NCI-H2196 (cell line): ENCODE results near the gene ACBD6.
A peak's percentile ranks its signal among the peaks of the same experiment; 100 is the strongest.

Experiments
- DNase-seq: peaks from one replicate; lab custom pipeline; 2025; ENCODE audit not compliant: unreplicated experiment; lab: John Stamatoyannopoulos, UW

Gene ACBD6

DNA sequence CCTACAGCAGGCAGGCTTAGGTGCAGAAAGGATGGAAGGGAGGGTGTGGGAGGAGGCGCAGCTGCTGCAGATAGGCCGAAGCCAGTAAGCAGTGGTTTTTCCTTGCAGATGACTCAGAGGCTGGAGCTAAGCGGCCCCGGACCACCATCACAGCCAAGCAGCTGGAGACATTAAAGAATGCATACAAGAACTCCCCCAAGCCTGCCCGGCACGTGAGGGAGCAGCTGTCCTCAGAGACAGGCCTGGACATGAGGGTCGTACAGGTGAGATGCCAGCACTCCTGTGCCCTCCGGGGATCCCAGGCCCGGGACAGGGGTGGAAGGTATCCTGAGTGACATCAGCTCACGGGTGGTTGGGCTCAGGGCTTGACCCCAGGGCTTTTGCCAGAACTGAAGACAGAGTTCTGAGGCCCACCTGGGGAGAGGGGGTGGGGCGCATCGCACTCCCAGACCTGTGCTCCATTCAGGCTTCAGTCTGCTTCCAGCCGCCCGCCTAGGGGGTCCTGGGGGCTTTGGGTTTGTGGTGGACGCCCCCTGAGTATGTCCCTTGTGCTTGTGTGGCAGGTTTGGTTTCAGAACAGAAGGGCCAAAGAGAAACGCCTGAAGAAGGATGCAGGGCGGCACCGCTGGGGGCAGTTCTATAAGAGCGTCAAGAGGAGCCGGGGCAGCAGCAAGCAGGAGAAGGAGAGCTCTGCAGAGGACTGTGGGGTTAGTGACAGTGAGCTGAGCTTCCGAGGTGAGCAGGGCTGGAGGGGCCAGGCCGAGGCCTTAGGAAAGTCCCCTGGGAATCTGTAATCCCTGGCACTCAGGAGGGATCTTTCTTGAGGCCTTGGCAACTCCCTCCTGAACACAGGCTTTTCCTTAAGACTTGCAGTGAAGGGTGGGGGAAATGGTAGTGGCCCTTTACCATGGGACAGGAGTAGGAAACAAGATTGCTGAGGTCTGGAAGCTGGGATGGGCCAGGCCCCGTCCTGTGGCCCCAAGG lies 230.8 kb downstream of the ACBD6 start:
- no peak for DNase-seq

- DNase-seq = no peak
Observed at GRCh38 chr1:180270530-180271271, 231.7 kb downstream of the ACBD6 start.

GRCh38 chr1:180269645-180270529 lies 232.5 kb downstream of the ACBD6 start:
- DNase-seq = peak; percentile 15

GRCh38 chr1:180268556-180269075 lies 233.8 kb downstream of the ACBD6 start:
- DNase-seq = no peak

DNA sequence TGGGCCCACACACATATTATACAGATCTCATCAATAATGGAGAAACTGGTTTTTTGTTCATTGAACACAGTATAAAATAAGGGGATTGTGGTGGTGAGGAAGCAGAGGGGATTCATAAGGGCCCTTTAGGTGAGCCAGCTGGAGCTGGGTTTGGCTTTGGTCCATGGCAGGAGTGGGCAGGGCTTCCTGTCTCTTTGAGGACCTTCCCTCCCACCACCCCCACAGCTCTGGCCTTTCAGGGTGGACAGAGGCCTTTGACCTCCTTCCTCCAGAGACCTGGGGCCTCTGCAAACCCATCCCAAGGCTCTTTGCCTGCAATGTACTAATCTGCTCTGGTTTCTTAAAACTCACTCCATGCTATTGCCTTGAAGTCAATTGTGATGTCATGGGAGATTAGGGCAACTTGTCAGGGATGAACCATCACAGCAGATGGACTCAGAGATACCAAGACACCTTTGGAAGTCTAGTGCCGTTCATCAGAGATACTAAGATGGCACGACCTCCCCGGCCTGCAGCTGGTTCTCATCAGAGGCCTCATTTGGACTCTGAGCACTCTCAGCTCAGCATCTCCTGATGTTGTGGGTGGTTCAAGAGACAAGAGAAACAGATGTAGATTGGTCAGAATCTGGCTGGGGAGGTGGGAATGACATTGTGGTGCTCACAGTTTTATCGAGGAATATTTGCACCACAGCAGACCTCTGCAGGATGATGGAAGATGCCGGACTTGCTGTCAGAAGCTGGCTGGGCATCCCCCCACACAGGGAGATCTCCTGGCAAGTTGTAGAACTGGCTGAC lies 234.4 kb downstream of the ACBD6 start:
- DNase-seq = no peak

DNA sequence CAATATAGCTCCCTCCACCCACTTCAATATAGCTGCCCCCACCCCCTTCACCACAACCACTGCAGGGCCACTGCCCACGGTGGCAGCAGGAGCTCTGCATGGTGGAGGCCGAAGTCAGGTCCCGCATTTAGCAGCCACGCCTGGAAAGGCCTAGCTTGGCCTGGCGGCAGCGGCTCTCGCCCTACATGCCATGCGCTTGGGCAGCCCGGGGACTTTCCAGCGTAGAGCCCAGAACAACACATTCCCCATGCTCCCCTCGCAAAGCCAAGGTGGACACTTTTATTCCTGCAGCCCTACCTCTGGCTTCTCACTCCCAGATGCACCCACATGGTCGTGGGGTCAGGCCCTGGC lies 235.2 kb downstream of the ACBD6 start:
- DNase-seq = no peak

- no peak for DNase-seq
Observed at GRCh38 chr1:180266275-180267210, 235.8 kb downstream of the ACBD6 start.

GRCh38 chr1:180265871-180266270 lies 236.5 kb downstream of the ACBD6 start:
- DNase-seq = no peak

- no peak for DNase-seq
Observed at GRCh38 chr1:180265201-180265600, 237.2 kb downstream of the ACBD6 start.

DNA sequence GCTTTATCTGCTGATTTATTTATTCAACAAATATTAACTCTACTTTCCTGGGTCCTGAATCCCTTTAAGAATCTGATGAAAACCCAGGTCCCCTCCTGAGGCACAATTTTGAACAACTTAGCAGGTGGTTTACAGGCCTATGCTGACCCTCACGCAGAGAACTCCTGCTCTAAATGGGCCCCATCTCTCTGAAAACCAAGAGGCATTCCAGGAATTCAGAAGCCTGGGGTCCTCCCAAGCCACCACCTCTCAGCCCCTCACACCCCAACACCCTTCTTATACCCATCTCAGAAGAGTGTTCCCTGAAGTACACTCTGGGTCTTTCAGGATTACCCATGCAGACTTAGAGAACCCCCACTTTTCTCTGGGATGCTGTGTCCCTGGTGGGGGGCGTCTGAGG lies 237.8 kb downstream of the ACBD6 start:
- no peak for DNase-seq

GRCh38 chr1:180262628-180263488 lies 239.5 kb downstream of the ACBD6 start:
- no peak for DNase-seq

DNA sequence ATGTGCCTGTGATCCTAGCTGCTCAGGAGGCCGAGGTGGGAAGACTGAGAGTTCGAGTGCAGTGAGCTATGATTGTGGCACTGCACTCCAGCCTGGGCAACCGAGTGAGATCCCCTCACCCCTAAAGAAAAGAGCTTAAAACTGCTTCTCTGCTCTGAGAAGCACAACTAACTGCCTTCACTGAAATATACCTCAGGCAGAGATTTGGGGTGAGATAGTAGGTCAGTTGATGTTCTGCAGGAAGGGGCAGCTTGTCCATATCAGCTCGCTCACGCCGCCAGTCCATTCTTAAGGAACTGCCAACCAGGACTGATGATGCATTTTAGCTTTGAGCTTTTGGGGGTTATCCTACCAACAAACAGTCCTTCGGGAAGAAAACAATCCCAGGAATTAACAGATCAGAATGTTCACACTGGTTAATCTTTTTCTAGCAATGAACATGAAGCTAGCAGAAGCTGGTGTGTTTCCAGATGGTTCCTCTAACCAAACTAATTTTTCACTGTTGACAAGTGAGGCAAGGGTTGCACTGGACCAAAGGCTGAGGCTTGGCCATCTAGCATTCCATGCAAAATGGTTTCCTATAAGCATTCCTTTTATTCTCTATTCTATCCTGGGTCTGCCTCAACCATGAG lies 240.7 kb downstream of the ACBD6 start:
- DNase-seq = no peak

DNA sequence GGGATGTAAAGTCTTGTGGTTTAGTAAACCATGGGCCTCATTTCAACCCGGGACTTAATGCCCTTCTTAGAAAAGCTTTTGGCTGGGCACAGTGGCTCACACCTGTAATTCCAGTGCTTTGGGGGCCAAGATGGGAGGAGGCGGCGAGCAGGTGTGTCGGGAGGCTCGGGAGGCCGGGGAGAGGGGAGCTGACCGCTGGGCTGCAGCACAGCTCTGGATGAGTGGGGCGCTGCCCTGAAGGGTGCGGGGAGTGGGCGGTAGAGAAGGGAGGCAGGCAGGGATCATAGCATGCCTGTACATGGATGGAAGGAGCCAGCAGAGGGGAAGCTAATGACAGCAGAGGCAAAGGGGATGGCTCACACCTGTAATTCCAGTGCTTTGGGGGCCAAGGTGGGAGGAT lies 241.3 kb downstream of the ACBD6 start:
- no peak for DNase-seq

GRCh38 chr1:180260541-180260940 lies 241.8 kb downstream of the ACBD6 start:
- no peak for DNase-seq

- no peak for DNase-seq
Observed at GRCh38 chr1:180259431-180260338, 242.7 kb downstream of the ACBD6 start.

DNA sequence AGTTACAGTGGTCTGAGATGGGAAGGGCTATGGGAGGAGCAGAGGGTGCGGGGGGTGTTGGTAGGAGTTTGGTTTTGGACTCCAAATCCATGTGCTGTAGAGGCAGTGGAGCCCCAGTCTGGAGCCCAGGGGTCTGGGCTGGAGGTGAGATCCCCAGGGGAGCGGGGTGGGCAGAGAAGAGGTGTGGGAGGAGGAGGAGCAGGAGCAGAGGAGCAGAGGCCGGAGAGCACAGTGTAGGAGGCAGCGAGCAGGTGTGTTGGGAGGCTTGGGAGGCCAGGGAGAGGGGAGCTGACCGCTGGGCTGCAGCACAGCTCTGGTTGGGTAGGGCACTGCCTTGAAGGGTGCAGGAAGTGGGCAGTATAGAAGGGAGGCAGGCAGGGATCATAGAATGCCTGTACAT lies 243.4 kb downstream of the ACBD6 start:
- DNase-seq = no peak

GRCh38 chr1:180258290-180258689 lies 244.1 kb downstream of the ACBD6 start:
- no peak for DNase-seq
